ENCODE data around the gene OTOP3. TPM values are rescaled to one million over a fixed set of nuclear protein-coding genes. Genes with fewer than 3 reads are reported as not detected.

Gene OTOP3
- total and polyA plus RNA-seq, 2 donors (not counting 3 experiments of a cell fraction or from before 2014, with no cell fraction given): not detected

- Histone ChIP-seq H3K36me3 (ENCODE audit: control insufficient read depth in 2 of 2, extremely low read depth in 1 of 2, insufficient read depth in 2 of 2, low read length in 2 of 2) (no peaks in the 10 kb centered on the region), H2AFZ (ENCODE audit: low read depth, low read length) (no peak overlapping the region), H3K27me3 (ENCODE audit: control insufficient read depth in 2 of 2, insufficient read depth in 2 of 2, low read length in 2 of 2) (no peaks in the 10 kb centered on the region), H3K4me3 (replicated peaks in 1 of 3; ENCODE audit: insufficient read depth in 1 of 3, low read depth in 1 of 3, low read length in 3 of 3) (no peak overlapping the region), H3K9me1 (replicated peaks; ENCODE audit: control insufficient read depth, extremely low read depth, insufficient read depth, low read length) (no peaks in the 10 kb centered on the region), H3K4me1 (ENCODE audit: control insufficient read depth, extremely low read depth, insufficient read depth, low read length) (no peaks in the 10 kb centered on the region), H3K79me2 (ENCODE audit: control insufficient read depth, insufficient read depth, low read length) (no peaks in the 10 kb centered on the region), H3K9ac (replicated peaks; ENCODE audit: extremely low read depth, insufficient read depth, low read length) (no peak overlapping the region), H4K20me1 (replicated peaks; ENCODE audit: control insufficient read depth, extremely low read depth, insufficient read depth, low read length) (no peaks in the 10 kb centered on the region), H3K9me3 (replicated peaks; ENCODE audit: control insufficient read depth, insufficient read depth, low read length) (no peaks in the 10 kb centered on the region), H3K27ac (ENCODE audit: insufficient read depth, low read depth, low read length) (no peak overlapping the region), H3K4me2 (ENCODE audit: insufficient read depth, low read length) (no peak overlapping the region)
- CTCF ChIA-PET: interaction anchor here (0.7 to 4.8 kb wide), 14 partner anchors 9 to 242 kb away, joined by 3 to 134 read pairs (median 13); partner anchors contain the start of genes HID1 and MRPL58
- no TSS peak for BruUV-seq (replicated peaks)
- FAIRE-seq (no peak), DNase-seq (ENCODE audit: low read depth, low spot score) (no peak)
- TF ChIP-seq JUN (IDR thresholded peaks at IDR 0.05; ENCODE audit: borderline replicate concordance, insufficient read depth, insufficient read length, low read depth) (no peak), CTCF (IDR thresholded peaks at IDR 0.05; ENCODE audit: extremely low read depth in 1 of 2, insufficient read depth in 1 of 2, low read depth in 1 of 2, low read length in 2 of 2) (no peak), POLR2AphosphoS5 (IDR thresholded peaks at IDR 0.05; ENCODE audit: insufficient read depth, low read depth, low read length) (no peak), EZH2 (IDR thresholded peaks at IDR 0.05; ENCODE audit: borderline replicate concordance, low read depth, low read length, severe bottlenecking) (no peak), GATA2 (IDR thresholded peaks at IDR 0.05; ENCODE audit: insufficient read depth, insufficient read length, low read depth, low read length) (no peak), FOS (IDR thresholded peaks at IDR 0.05; ENCODE audit: borderline replicate concordance, insufficient read depth, low read length) (no peak)
- intact Hi-C loops (cut with micrococcal nuclease) (loop anchor here (2.0 kb wide), 1 partner anchor 215 kb away; no protein-coding TSS in a partner anchor), dilution Hi-C loops (cut with MboI; ENCODE audit: extremely low pct_ligation_motif_present, low sequenced_read_pairs) (no loop called here)
- POLR2A ChIA-PET: no interaction called here
Observed at GRCh38 chr17:74959826-74960515, 24.3 kb downstream of the OTOP3 start.

Data from endothelial cell of umbilical vein (primary cell).